Small intestine (tissue), 7 donors: ENCODE measurements around the gene VIL1. TPM values are rescaled to one million over a fixed set of nuclear protein-coding genes. Genes with fewer than 3 reads are reported as not detected.

Experiments used
- DNase-seq, 2 donors: peaks; one replicate each; pipeline versions ENCODE4 v3.0.0 to v3.0.0-alpha.2; 2013
- FAIRE-seq: peaks from 2 replicates; lab custom pipeline; 2012; peaks lifted over from hg19 to GRCh38; lab: Jason Lieb, UNC
- H3K27ac ChIP-seq, 3 donors: one replicate each; pipeline ENCODE4 v1.5.1; 2013; ENCODE audit warnings: low read length in 2 of 3, mild to moderate bottlenecking in 2 of 3, control low read depth in 1 of 3, inconsistent platforms in 1 of 3, low read depth in 1 of 3, moderate library complexity in 1 of 3
- H3K27me3 ChIP-seq, 3 donors: one replicate each; pipeline ENCODE4 v1.6.1; 2013; ENCODE audit warnings: low read length in 3 of 3, inconsistent platforms in 1 of 3; ENCODE audit not compliant: control insufficient read depth in 3 of 3, insufficient read depth in 3 of 3
- H3K36me3 ChIP-seq, 3 donors: one replicate each; pipeline ENCODE4 v1.6.1; 2013; ENCODE audit warnings: low read length in 3 of 3, inconsistent platforms in 1 of 3, low read depth in 1 of 3, mild to moderate bottlenecking in 1 of 3, moderate library complexity in 1 of 3; ENCODE audit not compliant: control insufficient read depth in 3 of 3, insufficient read depth in 2 of 3
- H3K4me1 ChIP-seq, 3 donors: one replicate each; pipeline ENCODE4 v1.6.1; 2013; ENCODE audit warnings: low read length in 2 of 3, inconsistent platforms in 1 of 3, low read depth in 1 of 3, mild to moderate bottlenecking in 1 of 3, moderate library complexity in 1 of 3; ENCODE audit not compliant: control insufficient read depth in 3 of 3, insufficient read depth in 2 of 3
- H3K4me3 ChIP-seq, 3 donors: one replicate each; pipeline ENCODE4 v1.5.1; 2013; ENCODE audit warnings: low read length in 3 of 3, control low read depth in 1 of 3, inconsistent platforms in 1 of 3, low read depth in 1 of 3, mild to moderate bottlenecking in 1 of 3, moderate library complexity in 1 of 3
- H3K9me3 ChIP-seq, 2 donors: one replicate each; pipeline ENCODE4 v1.6.1; 2013; ENCODE audit warnings: low read depth in 1 of 2, low read length in 1 of 2; ENCODE audit not compliant: control insufficient read depth in 2 of 2, insufficient read depth in 1 of 2
- WGBS, 3 donors: extraction: QIAGEN DNeasy Blood & Tissue Kit; methylation state at CpG; one replicate each; pipeline ENCODE4 v1.1.7; 2013; 5-methylcytosine and 5-hydroxymethylcytosine counted together
- polyA plus RNA-seq, 4 donors: library from polyadenylated mRNA; stranded (reverse) in 3 of 4; unstranded in 1 of 4; fragments of 200-250 nt in 3 of 4; fragments of 120-200 nt in 1 of 4; gene quantifications; one replicate each; pipeline versions ENCODE4 v1.2.1 to v1.2.3, GENCODE V29; 2013
- donor health status: healthy with polysubstance abuse.
- donor health status: control.
- donor health status: control.
- donor health status: Bipolar disorder and iron deficiency.
- donor health status: healthy.

The VIL1 gene
- polyA plus RNA-seq, 4 donors, result 247 to 678 (median 313) TPM

DNA sequence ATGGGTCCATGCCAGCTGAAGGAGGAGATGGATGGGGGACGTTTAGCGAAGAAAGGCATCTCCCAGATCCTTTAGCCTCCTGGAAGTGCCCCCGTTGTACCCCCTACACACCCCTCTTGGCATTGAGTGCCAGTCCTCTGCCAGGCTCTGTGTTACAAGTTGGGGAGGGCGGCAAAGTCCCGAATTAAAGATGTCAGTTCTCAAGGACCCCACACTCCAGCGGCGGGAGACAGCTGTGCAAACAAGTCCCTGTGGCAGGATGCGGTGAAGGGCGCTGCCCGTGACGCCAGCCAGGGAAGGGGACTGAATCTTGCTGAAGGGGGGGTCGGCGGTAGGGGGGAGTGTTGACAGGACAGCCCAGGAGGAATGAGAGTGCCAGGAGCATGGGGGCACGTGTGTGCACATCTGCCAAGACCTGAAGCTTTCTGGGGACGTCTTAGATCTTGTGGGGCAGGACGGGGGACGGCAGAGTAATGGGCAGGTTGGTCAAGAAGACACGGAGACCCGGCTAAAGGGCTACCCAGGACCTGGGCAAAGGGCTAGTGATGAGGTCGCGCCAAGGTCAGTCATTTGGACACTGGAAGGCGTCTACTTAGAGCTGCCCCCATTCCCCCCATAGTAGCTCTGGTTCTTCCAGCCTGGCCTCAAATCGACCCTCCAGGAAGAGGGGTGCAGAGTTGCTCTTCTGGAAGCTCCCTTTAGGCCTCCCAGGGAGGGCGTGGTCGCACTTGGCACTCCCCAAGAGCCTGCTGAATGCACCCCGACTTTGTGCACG, 22.0 kb upstream of the VIL1 start:
- H3K4me1 ChIP-seq, result peaks cover 3 to 32% (median 3%) of the 10 kb centered on the region in 3 donors
- peak overlapping the region; percentile 99 to 100 (median 100) for H3K27ac ChIP-seq
- peak overlapping the region; percentile 59 to 96 (median 71) for H3K4me3 ChIP-seq
- H3K36me3 ChIP-seq, result peaks cover 0 to 10% (median 3%) of the 10 kb centered on the region in 3 donors
- peak; percentile 70 to 90 for DNase-seq
- 0 to 1% (median 0%) methylated on average over 27 of the region's 27 CpGs for WGBS, 3 donors
- no peaks in the 10 kb centered on the region for H3K27me3 ChIP-seq
- H3K9me3 ChIP-seq, result no peaks in the 10 kb centered on the region
- no peak for FAIRE-seq

DNA sequence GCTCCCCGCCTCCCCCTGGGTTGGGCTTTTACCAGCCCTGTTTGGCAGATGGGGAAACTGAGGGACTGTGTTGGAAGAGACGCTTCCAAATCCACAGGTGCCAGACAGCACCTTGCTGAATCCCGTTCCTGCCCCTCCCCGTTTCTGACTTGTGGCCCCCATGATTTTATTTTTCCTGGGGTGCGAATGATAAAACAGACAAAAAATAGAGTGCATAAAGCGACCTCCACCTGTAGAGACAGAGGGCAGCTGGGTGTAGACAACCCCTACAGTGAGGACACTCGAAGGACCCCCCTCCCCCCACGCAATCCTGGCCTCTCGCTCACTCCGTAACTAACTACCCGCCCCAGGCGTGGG, 21.5 kb upstream of the VIL1 start:
- H3K27ac ChIP-seq, result peak overlapping the region; percentile 99 to 100 (median 100)
- no peak for FAIRE-seq
- WGBS, 3 donors, result 1 to 4% (median 1%) methylated on average over 12 of the region's 12 CpGs
- peak overlapping the region; percentile 13 to 96 (median 71) for H3K4me3 ChIP-seq
- H3K9me3 ChIP-seq, result no peaks in the 10 kb centered on the region
- H3K27me3 ChIP-seq, result no peaks in the 10 kb centered on the region
- H3K4me1 ChIP-seq, result peaks cover 3 to 38% (median 3%) of the 10 kb centered on the region in 3 donors
- peaks cover 5 to 15% (median 9%) of the 10 kb centered on the region in 3 donors for H3K36me3 ChIP-seq
- DNase-seq, result no peak

DNA sequence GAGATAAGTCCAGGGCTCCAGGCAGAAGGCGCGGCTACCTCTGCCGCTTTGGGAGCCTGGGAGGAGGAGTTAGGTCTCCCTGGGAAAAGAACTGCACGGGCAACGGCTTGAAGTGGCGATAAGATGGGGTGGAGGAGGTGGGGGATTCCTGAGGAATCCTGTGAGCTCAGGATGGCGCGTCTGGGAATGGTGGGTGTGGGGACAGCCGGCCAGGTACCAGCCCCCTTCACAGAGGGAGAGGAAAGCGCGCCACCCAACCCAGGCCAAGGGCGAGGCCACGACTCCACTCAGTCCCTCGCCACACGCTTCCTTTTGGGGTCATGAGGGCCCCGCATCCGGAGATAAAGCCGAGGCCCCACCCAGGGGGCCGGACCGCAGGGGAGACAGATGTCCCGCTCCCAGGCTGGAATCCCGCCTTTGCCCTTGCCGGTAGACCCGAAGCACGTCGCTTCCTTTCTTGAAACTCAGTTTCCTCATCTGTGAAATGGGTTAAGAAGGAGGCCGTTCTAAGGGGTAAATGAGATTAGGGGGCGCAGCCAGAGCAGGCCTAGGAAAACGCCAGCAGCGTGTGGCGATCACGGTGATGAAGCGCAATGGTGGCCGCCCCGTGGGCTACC, 21.0 kb upstream of the VIL1 start:
- no peaks in the 10 kb centered on the region for H3K27me3 ChIP-seq
- H3K9me3 ChIP-seq, result no peaks in the 10 kb centered on the region
- 0 to 1% (median 0%) methylated on average over 30 to 35 of the region's 35 CpGs for WGBS, 3 donors
- peaks cover 3 to 42% (median 3%) of the 10 kb centered on the region in 3 donors for H3K4me1 ChIP-seq
- FAIRE-seq, result no peak
- peak overlapping the region; percentile 99 to 100 (median 100) for H3K27ac ChIP-seq
- H3K4me3 ChIP-seq, result peak overlapping the region; percentile 71 to 100 (median 96)
- H3K36me3 ChIP-seq, result peaks cover 9 to 20% (median 10%) of the 10 kb centered on the region in 3 donors
- DNase-seq, result peak; percentile 91 to 94

DNA sequence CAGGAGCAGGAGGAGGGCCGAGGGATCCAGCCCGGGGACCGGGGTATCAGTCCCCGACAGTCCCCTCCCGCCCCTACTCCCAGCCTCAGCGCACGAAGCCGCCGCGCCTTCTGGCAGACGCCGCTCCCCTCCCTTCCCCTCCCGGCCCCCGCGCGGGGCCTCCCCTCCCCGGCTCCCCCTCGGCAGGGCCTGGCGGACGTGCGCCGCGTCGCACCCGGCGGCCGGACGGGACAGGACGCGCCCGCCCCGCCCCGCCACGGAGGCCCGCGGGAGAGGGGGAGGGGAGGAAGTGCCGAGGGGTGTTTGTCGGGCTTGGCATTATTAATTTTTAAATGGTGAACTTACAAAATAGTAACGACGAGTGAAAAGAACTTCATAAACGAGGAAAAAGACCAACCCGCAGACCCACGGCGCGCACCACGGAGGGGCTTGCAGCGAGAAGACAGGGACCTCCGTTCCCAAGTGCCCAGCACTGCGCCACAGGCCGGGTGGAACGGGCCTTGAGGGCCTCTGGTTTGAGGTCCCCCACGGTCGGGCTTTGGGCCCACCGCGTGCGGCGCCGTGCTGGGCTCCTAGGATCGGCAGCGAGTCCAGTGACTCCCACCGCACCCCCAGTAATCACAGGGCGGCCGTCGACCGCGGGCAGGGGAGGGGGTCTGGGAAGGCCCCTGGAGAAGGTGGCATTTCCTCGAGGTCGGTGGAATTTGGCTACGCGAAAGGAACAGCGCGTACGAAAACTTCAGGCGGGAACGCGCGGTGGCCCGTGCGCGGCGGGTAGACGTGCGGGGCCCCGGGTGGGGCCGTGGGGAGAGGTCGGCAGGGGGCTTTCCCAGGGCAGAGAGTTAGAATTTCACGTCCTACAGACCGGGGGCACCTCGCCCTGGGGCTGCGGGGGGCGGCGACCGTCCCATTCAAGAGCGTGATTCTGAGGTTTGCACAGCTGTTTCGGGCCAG, 20.2 kb upstream of the VIL1 start:
- 1% methylated on average over 59 to 95 of the region's 95 CpGs for WGBS, 3 donors
- Histone ChIP-seq H3K27me3 (no peaks in the 10 kb centered on the region), H3K4me1 (peaks cover 3 to 49% (median 3%) of the 10 kb centered on the region in 3 donors), H3K27ac (peak overlapping the region; percentile 99 to 100 (median 100)), H3K36me3 (peaks cover 12 to 28% (median 17%) of the 10 kb centered on the region in 3 donors), H3K4me3 (peak overlapping the region; percentile 71 to 100 (median 96)), H3K9me3 (no peaks in the 10 kb centered on the region)
- no peak for FAIRE-seq
- DNase-seq, result peak; percentile 84 to 94

DNA sequence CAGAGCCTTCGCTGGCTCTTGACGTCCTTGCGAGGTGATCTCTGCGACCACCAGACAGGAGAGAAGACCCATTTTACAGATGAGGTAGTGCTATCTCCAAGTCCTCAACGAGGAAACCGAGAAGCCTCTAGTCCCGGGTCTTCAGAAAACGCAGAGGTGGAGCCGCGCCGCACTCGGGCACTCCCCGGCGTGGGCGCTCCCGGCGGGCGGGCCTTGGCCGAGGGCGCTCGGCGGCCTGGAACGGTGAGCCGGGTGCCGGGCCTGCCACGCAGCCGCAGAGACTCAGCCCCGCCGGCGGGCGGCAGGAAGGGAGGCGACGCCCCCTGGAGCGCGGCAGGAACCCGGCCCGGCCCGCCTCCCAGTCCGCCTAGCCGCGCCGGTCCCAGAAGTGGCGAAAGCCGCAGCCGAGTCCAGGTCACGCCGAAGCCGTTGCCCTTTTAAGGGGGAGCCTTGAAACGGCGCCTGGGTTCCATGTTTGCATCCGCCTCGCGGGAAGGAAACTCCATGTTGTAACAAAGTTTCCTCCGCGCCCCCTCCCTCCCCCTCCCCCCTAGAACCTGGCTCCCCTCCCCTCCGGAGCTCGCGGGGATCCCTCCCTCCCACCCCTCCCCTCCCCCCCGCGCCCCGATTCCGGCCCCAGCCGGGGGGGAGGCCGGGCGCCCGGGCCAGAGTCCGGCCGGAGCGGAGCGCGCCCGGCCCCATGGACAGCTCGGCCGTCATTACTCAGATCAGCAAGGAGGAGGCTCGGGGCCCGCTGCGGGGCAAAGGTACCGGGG, 19.3 kb upstream of the VIL1 start, which contains the start of gene CTDSP1:
CTDSP1 (plus strand) TSS at position 478 of the 776 bp plus-strand sequence; CDS start at position 701, 223 bp downstream.
- 0 to 1% (median 0%) methylated on average over 57 to 78 of the region's 78 CpGs for WGBS, 3 donors
- peaks cover 3 to 58% (median 3%) of the 10 kb centered on the region in 3 donors for H3K4me1 ChIP-seq
- H3K27me3 ChIP-seq, result no peaks in the 10 kb centered on the region
- peaks cover 17 to 37% (median 25%) of the 10 kb centered on the region in 3 donors for H3K36me3 ChIP-seq
- peak; percentile 97 to 100 for DNase-seq
- H3K4me3 ChIP-seq, result peak within 1 kb of the TSS; percentile 94 to 100 (median 96)
- H3K27ac ChIP-seq, result peak within 1 kb of the TSS; percentile 99 to 100 (median 100)
- H3K9me3 ChIP-seq, result no peaks in the 10 kb centered on the region
- FAIRE-seq, result no peak

DNA sequence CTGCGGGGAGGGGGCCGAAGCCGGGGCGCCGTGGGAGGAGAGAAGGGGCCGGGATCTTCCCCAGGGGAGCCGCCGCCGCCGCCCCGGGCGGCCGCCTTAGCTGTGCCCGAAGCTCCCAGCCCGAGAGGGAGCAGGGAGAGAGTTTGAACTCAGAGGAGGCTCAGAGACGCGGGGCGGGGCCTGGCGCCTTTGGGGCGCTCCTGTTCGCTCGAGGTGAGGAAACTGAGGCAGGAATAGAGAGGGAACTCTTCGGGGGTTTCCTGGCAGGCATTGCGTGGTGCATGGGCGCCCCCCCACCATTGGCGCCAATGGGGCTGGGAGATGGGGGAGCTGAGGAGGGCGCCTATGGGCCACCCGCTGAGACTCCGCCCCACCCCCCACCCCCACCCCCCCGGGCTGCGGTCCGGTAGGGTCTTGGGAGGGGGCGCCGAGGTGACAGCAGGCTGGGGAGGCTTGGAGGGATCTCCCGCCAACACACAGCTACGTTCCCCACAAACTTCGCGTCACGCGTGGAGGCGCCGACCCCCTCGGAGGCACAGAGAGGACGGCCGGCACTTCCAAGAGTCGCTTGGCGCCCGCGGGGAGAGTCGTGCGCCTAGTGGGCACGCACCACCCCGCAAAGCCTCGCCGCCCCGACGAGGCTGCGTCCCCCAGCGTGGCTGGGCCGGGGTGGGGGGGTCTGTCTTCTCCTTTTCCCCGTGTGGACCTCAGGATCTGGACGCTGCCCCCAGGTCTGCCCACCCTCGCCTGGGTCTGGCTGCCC, 18.6 kb upstream of the VIL1 start:
- H3K4me3 ChIP-seq, result peak overlapping the region; percentile 94 to 100 (median 96)
- H3K27ac ChIP-seq, result peak overlapping the region; percentile 91 to 98 (median 97)
- H3K27me3 ChIP-seq, result no peaks in the 10 kb centered on the region
- 0 to 1% (median 1%) methylated on average over 35 to 61 of the region's 63 CpGs for WGBS, 3 donors
- FAIRE-seq (no peak), DNase-seq (peak; percentile 61 to 69)
- H3K9me3 ChIP-seq, result no peaks in the 10 kb centered on the region
- peaks cover 18 to 45% (median 31%) of the 10 kb centered on the region in 3 donors for H3K36me3 ChIP-seq
- H3K4me1 ChIP-seq, result peaks cover 3 to 65% (median 3%) of the 10 kb centered on the region in 3 donors
